Measurements from ENCODE around the gene ZNF611.
"Not testable (repeated sequence)": the region's sequence is repeated elsewhere in the genome, so short reads cannot be mapped to it uniquely, and the experiment has no call there.

Gene ZNF611

GRCh38 chr19:52687684-52688083 lies 47.2 kb downstream of the ZNF611 start:
- H3K4me1 Mint-ChIP-seq (ENCODE audit: low read depth): peaks cover 24% of the 10 kb centered on the region
- H3K27ac Mint-ChIP-seq: no peak overlapping the region
- peaks cover 18% of the 10 kb centered on the region for H3K9me3 Mint-ChIP-seq
- no peak overlapping the region for H3K4me3 Mint-ChIP-seq
- no peaks in the 10 kb centered on the region for H3K27me3 Mint-ChIP-seq (ENCODE audit: low read depth)
- DNase-seq (ENCODE audit: low spot score): no peak
- peaks cover 43% of the 10 kb centered on the region for H3K36me3 Mint-ChIP-seq (ENCODE audit: low read depth)

DNA sequence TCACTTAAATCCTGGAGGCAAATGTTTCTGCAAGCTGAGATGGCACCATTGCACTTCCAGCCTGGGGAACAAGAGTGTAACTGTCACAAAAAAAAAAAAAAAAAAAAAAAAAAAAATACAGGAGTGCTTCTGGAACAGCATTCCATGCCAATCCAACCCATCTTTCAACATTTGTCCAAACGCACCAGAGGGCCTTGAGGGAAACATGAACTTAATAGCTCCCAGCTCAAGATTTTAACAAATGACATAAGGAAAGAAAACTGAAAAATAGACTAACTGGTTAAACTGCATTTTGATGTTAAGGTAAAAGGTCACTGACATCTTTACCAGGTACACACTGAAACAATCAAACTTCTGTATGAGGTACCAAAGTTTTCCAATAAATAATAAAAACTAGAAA lies 49.0 kb downstream of the ZNF611 start:
- Mint-ChIP-seq H3K27ac (no peak overlapping the region), H3K9me3 (peaks cover 12% of the 10 kb centered on the region), H3K4me3 (no peak overlapping the region), H3K4me1 (ENCODE audit: low read depth) (peaks cover 22% of the 10 kb centered on the region), H3K27me3 (ENCODE audit: low read depth) (no peaks in the 10 kb centered on the region), H3K36me3 (ENCODE audit: low read depth) (peaks cover 49% of the 10 kb centered on the region)
- no peak for DNase-seq (ENCODE audit: low spot score)

DNA sequence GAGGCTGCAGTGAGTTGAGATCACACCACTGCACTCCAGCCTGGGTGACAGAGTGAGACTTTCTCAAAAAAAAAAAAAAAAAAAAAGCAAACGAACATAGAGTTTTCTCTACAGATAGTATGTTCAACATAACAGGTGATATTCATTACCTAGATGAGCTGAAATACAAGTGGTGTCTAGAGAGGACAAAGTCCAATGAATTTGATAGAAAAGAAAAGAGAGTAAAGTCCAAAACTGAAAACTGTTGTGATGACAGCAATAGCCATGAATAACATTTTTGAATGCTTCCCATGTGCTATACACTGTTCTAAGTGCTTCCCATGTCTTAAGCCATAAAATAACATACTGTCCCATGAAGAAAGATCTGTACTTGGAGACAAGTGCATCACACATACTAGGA lies 53.6 kb downstream of the ZNF611 start:
- not testable (repeated sequence) for H3K4me3 Mint-ChIP-seq; H3K27me3 Mint-ChIP-seq (ENCODE audit: low read depth); DNase-seq (ENCODE audit: low spot score); H3K4me1 Mint-ChIP-seq (ENCODE audit: low read depth)
- peak overlapping the region; percentile 15 for H3K27ac Mint-ChIP-seq
- H3K9me3 Mint-ChIP-seq: peaks cover 26% of the 10 kb centered on the region
- H3K36me3 Mint-ChIP-seq (ENCODE audit: low read depth): peaks cover 57% of the 10 kb centered on the region

DNA sequence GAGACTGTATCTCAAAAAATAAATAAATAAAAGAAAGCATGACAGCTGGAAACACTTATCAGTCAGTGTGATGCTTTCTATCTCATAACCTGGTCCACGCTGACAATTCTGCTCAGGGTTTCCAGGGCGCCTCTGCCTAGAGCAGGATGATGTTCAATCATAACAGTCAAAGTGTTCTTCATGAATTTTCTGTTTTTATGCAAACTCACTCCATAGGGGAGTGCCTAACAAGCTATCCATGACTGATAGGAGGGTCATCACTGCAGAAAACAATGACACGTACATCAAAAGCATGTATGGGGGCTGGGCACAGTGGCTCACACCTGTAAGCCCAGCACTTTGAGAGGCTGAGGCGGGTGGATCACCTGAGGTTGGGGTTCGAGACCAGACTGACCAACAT lies 55.2 kb downstream of the ZNF611 start:
- no peaks in the 10 kb centered on the region for H3K27me3 Mint-ChIP-seq (ENCODE audit: low read depth)
- peaks cover 60% of the 10 kb centered on the region for H3K36me3 Mint-ChIP-seq (ENCODE audit: low read depth)
- peaks cover 1% of the 10 kb centered on the region for H3K4me1 Mint-ChIP-seq (ENCODE audit: low read depth)
- H3K27ac Mint-ChIP-seq: no peak overlapping the region
- H3K4me3 Mint-ChIP-seq: no peak overlapping the region
- DNase-seq (ENCODE audit: low spot score): no peak
- H3K9me3 Mint-ChIP-seq: peaks cover 37% of the 10 kb centered on the region

- Mint-ChIP-seq H3K9me3 (peaks cover 55% of the 10 kb centered on the region), H3K36me3 (ENCODE audit: low read depth) (peaks cover 67% of the 10 kb centered on the region)
- H3K4me3 Mint-ChIP-seq; H3K27ac Mint-ChIP-seq; DNase-seq (ENCODE audit: low spot score); H3K27me3 Mint-ChIP-seq (ENCODE audit: low read depth); H3K4me1 Mint-ChIP-seq (ENCODE audit: low read depth): not testable (repeated sequence)
Observed at GRCh38 chr19:52675239-52675638, 59.6 kb downstream of the ZNF611 start.

- peaks cover 71% of the 10 kb centered on the region for H3K36me3 Mint-ChIP-seq (ENCODE audit: low read depth)
- DNase-seq (ENCODE audit: low spot score): no peak
- peaks cover 52% of the 10 kb centered on the region for H3K9me3 Mint-ChIP-seq
- H3K4me1 Mint-ChIP-seq (ENCODE audit: low read depth): no peaks in the 10 kb centered on the region
- no peak overlapping the region for H3K4me3 Mint-ChIP-seq
- H3K27me3 Mint-ChIP-seq (ENCODE audit: low read depth): no peaks in the 10 kb centered on the region
- no peak overlapping the region for H3K27ac Mint-ChIP-seq
Observed at GRCh38 chr19:52673014-52673413, 61.8 kb downstream of the ZNF611 start.

GRCh38 chr19:52670046-52670445 lies 64.8 kb downstream of the ZNF611 start:
- Mint-ChIP-seq H3K36me3 (ENCODE audit: low read depth) (peaks cover 80% of the 10 kb centered on the region), H3K4me1 (ENCODE audit: low read depth) (no peaks in the 10 kb centered on the region), H3K27me3 (ENCODE audit: low read depth) (no peaks in the 10 kb centered on the region), H3K27ac (no peak overlapping the region), H3K9me3 (peaks cover 48% of the 10 kb centered on the region), H3K4me3 (no peak overlapping the region)
- DNase-seq (ENCODE audit: low spot score): no peak

- Mint-ChIP-seq H3K9me3 (peaks cover 44% of the 10 kb centered on the region), H3K27me3 (ENCODE audit: low read depth) (no peaks in the 10 kb centered on the region), H3K27ac (no peak overlapping the region), H3K36me3 (ENCODE audit: low read depth) (peaks cover 81% of the 10 kb centered on the region), H3K4me3 (no peak overlapping the region), H3K4me1 (ENCODE audit: low read depth) (no peaks in the 10 kb centered on the region)
- no peak for DNase-seq (ENCODE audit: low spot score)
Observed at GRCh38 chr19:52669586-52669985, 65.3 kb downstream of the ZNF611 start.

- no peak for DNase-seq (ENCODE audit: low spot score)
- H3K9me3 Mint-ChIP-seq: peaks cover 40% of the 10 kb centered on the region
- H3K36me3 Mint-ChIP-seq (ENCODE audit: low read depth): peaks cover 80% of the 10 kb centered on the region
- no peaks in the 10 kb centered on the region for H3K27me3 Mint-ChIP-seq (ENCODE audit: low read depth)
- H3K27ac Mint-ChIP-seq: no peak overlapping the region
- no peaks in the 10 kb centered on the region for H3K4me1 Mint-ChIP-seq (ENCODE audit: low read depth)
- no peak overlapping the region for H3K4me3 Mint-ChIP-seq
Observed at GRCh38 chr19:52667972-52668371, 66.9 kb downstream of the ZNF611 start.

DNA sequence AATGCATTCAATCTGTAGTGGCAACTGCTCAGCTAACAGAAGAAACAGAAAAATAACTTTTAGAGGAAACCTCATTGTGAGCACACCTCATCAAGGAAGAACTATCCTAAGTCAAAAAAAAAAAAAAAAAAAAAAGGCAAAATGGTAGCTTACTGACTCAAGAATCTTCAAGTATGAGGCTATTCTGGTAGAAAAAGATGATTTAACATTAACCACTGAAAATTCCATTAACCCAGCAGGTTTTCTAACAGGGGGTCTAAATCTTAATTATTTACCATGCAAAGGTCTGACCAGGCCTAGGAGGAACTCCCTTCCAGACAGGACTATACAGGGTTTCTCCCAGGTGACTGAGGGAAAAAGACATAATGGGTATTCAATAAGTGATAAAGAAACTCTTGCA lies 68.3 kb downstream of the ZNF611 start:
- Mint-ChIP-seq H3K4me3 (no peak overlapping the region), H3K36me3 (ENCODE audit: low read depth) (peaks cover 85% of the 10 kb centered on the region), H3K9me3 (peaks cover 45% of the 10 kb centered on the region), H3K4me1 (ENCODE audit: low read depth) (no peaks in the 10 kb centered on the region), H3K27ac (no peak overlapping the region), H3K27me3 (ENCODE audit: low read depth) (no peaks in the 10 kb centered on the region)
- DNase-seq (ENCODE audit: low spot score): no peak

- Mint-ChIP-seq H3K4me1 (ENCODE audit: low read depth) (no peaks in the 10 kb centered on the region), H3K4me3 (no peak overlapping the region), H3K27me3 (ENCODE audit: low read depth) (no peaks in the 10 kb centered on the region), H3K27ac (no peak overlapping the region), H3K36me3 (ENCODE audit: low read depth) (peaks cover 88% of the 10 kb centered on the region), H3K9me3 (peaks cover 48% of the 10 kb centered on the region)
- no peak for DNase-seq (ENCODE audit: low spot score)
Observed at GRCh38 chr19:52665529-52665928, 69.3 kb downstream of the ZNF611 start.

DNA sequence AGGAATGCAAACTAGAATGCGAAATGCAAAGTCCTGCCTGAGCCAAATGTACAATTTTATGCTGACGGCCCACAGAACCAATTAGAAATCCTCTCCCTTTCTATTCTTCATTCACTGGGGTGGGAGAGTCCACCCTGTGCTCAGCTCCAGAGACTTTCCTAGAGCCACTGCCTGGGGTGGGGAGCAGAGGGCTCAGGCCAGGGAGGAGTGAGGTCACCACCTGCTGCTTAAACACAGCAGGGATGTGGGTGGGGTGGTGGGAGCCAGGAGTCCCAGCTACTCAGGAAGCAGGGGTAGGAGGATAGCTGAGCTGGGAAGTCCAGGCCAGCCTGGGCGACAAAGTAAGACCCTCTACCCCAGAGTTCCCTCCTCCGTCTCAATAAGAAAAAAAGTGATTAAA lies 69.8 kb downstream of the ZNF611 start:
- no peak for DNase-seq (ENCODE audit: low spot score)
- H3K27ac Mint-ChIP-seq: no peak overlapping the region

DNA sequence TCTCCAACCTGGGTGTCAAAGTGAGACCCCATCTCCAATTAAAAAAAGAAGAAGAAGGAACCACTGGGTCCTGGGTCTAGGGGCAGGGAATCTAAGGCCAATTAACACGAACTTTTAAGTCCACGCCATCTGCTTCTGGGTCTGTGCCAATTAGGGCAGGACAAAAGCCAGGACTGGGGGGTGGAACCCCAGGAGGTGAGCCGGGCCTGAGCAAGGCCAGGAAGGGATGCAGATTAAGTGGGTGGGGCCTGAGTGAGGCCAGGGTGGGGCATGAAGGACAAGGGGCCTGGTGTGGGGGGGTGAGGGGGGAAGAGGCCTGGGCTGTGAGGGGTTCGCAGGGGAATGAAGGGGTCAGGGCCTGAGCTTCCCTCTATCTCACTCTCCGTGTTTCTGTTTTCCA lies 70.4 kb downstream of the ZNF611 start:
- Mint-ChIP-seq H3K9me3 (peaks cover 49% of the 10 kb centered on the region), H3K27me3 (ENCODE audit: low read depth) (no peaks in the 10 kb centered on the region), H3K4me1 (ENCODE audit: low read depth) (no peaks in the 10 kb centered on the region), H3K4me3 (no peak overlapping the region), H3K27ac (no peak overlapping the region), H3K36me3 (ENCODE audit: low read depth) (peaks cover 89% of the 10 kb centered on the region)
- no peak for DNase-seq (ENCODE audit: low spot score)

More for the DNA sequence above, 69.8 kb downstream of the ZNF611 start:
- peaks cover 89% of the 10 kb centered on the region for H3K36me3 Mint-ChIP-seq (ENCODE audit: low read depth)
- no peaks in the 10 kb centered on the region for H3K27me3 Mint-ChIP-seq (ENCODE audit: low read depth)
- no peaks in the 10 kb centered on the region for H3K4me1 Mint-ChIP-seq (ENCODE audit: low read depth)
- peaks cover 49% of the 10 kb centered on the region for H3K9me3 Mint-ChIP-seq
- H3K4me3 Mint-ChIP-seq: no peak overlapping the region

GRCh38 chr19:52662631-52663030 lies 72.2 kb downstream of the ZNF611 start:
- H3K9me3 Mint-ChIP-seq: peaks cover 62% of the 10 kb centered on the region
- peaks cover 92% of the 10 kb centered on the region for H3K36me3 Mint-ChIP-seq (ENCODE audit: low read depth)
- no peak for DNase-seq (ENCODE audit: low spot score)
- H3K4me3 Mint-ChIP-seq: no peak overlapping the region
- no peak overlapping the region for H3K27ac Mint-ChIP-seq
- H3K4me1 Mint-ChIP-seq (ENCODE audit: low read depth): no peaks in the 10 kb centered on the region
- no peaks in the 10 kb centered on the region for H3K27me3 Mint-ChIP-seq (ENCODE audit: low read depth)

DNA sequence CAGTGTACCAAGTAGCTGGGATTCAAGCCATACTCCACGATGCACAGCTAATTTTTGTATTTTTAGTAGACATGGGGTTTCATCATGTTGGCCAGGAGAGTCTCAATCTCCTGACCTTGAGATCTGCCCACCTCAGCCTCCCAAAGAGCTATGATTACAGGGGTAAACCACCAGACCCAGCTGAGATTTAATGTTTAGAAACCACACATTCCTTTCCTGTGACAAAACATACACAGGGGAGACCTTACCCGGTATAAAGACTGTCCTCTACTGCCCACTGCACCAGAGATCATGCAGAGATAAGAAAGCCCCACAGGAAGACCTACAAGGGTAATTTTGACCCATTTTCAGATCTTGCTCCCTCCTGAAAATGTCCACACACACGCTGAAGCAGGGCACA lies 73.9 kb downstream of the ZNF611 start:
- peaks cover 90% of the 10 kb centered on the region for H3K36me3 Mint-ChIP-seq (ENCODE audit: low read depth)
- H3K4me1 Mint-ChIP-seq (ENCODE audit: low read depth): no peaks in the 10 kb centered on the region
- peaks cover 65% of the 10 kb centered on the region for H3K9me3 Mint-ChIP-seq
- H3K4me3 Mint-ChIP-seq: no peak overlapping the region
- DNase-seq (ENCODE audit: low spot score): no peak
- no peak overlapping the region for H3K27ac Mint-ChIP-seq
- H3K27me3 Mint-ChIP-seq (ENCODE audit: low read depth): no peaks in the 10 kb centered on the region
